ENCODE measurements around the gene SPNS2.
A peak's percentile ranks its signal among the peaks of the same experiment; 100 is the strongest.

The SPNS2 gene, protein sequence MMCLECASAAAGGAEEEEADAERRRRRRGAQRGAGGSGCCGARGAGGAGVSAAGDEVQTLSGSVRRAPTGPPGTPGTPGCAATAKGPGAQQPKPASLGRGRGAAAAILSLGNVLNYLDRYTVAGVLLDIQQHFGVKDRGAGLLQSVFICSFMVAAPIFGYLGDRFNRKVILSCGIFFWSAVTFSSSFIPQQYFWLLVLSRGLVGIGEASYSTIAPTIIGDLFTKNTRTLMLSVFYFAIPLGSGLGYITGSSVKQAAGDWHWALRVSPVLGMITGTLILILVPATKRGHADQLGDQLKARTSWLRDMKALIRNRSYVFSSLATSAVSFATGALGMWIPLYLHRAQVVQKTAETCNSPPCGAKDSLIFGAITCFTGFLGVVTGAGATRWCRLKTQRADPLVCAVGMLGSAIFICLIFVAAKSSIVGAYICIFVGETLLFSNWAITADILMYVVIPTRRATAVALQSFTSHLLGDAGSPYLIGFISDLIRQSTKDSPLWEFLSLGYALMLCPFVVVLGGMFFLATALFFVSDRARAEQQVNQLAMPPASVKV

DNA sequence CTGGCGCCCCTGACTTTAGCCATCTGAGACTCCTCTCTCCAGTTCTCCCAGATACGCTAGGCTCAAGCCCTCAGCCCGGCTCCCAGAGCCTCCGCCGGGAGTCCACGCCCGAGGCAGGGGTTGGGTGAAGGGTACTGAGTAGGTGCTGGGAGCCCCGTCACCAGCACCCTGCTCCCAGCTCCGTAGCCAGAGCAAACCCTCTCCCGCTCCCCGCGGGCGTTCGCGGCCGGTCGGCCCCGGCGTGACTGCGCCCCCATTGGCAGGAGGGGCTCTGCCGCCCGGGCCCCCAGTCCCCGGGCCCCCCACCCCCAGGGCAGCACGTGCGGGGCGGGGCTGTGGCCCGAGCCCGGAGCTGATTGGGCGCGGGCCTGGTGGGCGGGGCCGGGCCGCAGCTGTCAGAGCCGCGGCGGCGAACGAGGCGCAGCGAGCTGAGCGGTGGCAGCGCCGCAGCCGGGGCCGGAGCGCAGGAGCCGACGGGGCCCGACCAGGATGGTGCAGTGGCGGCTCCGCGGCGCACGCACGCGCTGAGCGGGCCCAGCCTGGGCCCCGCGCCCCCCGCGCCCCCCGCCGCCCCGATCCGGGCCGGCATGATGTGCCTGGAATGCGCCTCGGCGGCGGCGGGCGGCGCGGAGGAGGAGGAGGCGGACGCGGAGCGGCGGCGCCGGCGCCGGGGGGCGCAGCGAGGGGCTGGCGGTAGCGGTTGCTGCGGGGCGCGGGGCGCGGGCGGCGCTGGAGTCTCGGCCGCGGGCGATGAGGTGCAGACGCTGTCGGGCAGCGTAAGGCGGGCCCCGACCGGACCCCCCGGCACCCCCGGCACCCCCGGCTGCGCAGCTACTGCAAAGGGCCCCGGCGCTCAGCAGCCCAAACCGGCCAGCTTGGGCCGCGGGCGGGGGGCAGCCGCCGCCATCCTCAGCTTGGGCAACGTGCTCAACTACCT is at the start of gene SPNS2:
Gene SPNS2 (plus strand): TSS at position 421 of the 937 bp plus-strand sequence. CDS start 167 bp downstream, at position 588.
- DNase-seq, result peak; percentile 72

DNA sequence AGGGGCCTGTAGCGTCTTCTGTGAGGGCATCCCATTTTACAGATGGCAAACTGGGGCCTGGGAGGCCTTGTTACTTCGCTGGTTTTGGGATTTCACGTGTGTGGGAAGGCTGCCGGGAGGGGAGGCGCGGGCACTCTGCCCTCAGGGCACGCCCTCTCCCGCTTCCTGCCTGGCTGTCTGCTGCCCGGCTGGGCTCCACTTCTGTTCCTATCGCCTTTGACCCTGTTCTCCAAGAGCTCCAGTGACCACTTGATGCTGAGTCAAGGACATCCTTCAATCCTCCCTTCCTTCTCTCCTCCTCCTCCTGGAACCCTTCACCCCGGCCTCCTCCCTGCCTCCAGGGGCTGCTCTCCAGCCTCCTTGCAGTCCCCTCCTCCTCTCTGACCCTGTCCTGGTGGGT is 48.9 kb upstream of the SPNS2 start:
- no peak for DNase-seq

DNA sequence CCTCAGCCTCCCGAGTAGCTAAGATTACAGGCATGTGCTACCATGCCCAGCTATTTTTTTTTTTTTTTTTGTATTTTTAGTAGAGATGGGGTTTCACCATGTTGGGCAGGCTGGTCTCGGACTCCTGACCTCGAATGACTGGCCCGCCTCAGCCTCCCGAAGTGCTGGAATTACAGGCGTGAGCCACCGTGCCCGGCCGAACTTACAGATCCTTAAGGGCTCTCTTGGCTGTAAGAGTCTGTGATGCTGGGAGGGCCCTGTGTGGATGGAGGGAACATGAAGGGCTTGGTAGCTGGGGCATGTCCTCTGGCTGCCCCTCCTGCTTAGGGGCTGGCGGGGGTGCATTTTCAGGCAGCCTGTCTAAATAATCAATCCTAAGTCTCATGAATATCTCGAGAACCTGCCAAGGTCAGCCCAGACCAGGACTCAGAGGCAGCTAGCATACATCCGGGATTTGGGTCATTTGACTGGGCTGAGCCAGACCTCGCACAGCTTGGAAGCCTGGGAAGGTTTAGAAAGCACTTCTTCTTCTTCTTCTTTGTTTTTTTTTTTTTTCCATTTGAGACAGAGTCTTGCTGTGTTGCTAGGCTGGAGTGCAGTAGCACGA is 47.9 kb upstream of the SPNS2 start:
- DNase-seq, result no peak

DNA sequence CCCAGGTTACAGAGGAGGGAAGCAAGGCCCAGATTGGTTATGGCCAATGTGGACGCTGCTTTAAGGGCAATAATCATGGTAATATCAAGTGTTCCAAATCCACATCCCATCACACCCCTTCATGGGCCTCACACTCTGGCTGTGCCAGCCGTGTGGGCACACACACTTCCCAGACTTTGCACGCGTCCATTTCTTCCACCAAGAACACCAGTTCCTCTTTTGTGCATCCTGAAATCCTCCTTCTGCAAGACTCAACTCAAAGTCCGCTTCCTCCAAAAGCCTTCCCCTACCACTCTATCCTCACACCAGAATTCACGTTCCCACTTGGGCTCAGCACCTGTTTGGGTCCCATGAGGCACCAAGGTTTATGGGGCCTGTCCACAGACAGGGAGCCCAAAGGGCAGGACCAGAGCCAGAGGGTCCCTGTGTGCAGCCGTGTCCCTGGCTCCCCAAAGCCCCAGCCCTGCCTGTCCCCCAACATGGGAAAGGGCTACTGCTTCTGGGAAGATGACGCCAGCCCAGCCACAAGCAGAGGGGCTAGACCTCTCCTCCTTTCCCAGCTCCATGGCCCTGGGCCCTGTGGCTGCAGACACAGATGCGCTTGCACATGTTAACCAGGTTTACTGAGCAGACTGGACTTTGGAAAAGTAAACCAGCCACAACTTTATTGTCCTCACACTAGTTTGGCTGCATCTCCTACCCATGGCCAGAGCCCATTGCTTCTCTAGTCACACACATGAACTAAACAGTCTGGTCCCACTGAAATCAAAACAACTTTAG is 44.7 kb upstream of the SPNS2 start:
- DNase-seq, result no peak

DNA sequence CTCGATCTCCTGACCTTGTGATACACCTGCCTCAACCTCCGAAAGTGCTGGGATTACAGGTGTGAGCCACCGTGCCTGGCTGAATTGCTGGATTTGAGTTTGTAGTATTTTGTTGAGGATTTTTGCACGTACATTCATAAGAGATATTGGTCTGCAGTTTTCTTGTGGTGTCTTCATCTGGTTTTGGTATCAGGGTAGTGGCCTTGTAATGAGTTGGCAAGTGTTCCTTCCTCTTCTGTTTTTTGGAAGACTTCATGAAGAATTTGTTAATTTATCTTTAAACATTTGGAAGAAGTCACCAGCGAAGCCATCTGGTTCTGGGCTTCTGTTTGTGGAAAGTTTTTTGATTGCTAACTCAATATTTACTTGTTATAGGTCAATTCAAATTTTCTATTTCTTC is 38.0 kb upstream of the SPNS2 start:
- DNase-seq, result no peak

DNA sequence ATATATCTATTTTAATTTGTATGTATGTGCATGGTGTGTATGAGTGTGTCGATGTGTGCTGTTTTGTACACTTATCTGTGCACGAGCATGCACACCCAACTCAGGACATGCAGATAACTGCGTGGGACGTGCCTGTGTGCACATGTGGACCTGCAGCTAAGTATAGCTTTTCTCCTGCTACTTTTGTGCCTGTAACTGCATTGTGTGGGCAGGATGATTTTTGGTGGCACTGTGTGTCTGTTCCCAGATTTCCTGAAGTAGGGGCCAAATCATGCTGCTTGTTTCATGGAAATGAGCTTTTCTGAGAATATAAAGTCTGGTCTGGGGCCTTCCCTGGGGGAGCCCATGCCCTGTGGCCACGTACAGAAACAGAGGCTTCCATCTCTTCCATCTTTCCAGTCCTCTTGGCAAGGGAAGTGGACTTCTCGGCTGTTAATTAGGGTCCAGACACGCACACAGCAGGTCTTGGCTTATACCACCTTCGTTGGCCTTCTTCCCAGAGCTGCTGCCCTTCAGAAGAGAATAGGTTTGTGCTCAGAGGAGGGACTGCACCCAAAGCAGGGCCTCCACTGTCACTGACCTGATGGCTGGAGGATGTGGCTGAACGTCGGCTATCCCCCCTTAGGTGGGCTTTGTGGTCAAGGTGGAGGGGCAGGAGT is 34.7 kb upstream of the SPNS2 start:
- no peak for DNase-seq

DNA sequence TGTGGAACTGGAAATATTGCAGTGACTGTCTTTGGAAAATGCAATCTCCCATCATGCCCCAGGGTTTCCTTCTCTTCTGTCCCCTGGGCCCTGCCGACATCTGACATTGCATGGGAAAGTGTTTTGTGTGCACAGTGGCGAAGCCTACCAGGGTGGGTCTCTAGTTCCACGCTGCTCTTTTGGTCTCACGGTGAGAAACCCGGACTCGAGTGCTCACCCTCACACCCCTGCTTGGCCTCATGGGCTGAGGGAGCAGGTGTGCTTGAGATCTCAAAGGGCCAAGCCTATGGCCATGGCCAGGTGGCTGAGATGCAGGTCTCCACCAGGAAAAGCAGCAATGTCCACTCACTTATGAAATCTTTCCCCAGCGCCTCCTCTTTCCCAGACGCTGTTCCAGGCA is 32.9 kb upstream of the SPNS2 start:
- no peak for DNase-seq

DNA sequence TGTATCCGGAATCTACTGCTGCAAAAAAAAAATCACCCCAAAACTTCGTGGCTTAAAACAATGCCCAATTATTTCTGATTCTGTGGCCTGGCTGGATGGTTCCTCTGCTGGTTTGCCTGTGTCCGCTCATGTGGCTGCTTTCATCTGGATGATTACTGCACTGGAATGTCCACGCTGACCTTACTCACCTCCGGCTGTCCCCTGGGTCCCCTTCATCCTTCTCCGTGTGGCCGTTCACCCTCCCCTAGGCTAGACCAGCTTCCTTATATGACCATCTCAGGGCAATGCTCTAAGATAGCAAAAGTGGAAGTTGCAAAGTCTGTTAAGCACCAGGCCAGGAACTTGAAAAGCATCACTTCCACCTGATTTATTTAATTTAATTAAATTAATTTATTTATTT is 31.4 kb upstream of the SPNS2 start:
- no peak for DNase-seq

DNA sequence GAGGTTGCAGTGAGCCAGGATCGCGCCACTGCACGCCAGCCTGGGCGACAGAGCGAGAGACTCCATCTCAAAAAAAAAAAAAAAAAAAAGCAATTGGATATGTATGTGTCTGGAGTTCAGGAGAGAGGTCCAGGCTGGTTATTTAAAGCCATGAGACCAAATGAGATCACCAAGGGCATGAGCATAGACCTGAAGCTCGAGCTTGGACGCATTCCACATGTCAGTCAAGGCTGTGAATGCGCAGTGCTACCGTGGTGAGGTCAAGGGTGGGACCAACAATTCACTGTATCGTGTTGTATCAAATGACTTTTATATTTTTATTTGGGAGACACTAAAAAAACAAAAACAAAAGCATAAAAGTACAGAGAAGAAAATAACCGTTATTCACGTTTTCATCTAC is 29.1 kb upstream of the SPNS2 start:
- no peak for DNase-seq

DNA sequence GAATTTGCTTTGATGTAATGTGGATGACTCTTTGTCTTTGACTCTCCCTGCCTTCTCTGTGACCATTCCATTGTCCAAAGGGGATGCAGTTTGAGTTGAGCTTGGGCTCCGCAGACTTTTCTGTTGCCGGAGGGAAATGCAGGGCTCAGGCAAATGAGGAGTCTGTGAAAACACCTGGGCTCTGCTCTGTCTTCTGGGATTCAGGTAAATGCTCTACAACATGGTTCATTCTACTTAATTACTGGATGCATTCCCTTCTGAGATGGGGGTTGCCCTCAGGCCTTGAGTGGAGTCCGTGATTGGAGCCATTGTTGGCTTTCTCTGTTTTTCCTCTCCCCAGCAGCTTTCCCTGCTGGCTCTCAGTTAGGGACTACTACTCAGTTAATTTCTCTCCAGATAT is 26.4 kb upstream of the SPNS2 start:
- no peak for DNase-seq

DNA sequence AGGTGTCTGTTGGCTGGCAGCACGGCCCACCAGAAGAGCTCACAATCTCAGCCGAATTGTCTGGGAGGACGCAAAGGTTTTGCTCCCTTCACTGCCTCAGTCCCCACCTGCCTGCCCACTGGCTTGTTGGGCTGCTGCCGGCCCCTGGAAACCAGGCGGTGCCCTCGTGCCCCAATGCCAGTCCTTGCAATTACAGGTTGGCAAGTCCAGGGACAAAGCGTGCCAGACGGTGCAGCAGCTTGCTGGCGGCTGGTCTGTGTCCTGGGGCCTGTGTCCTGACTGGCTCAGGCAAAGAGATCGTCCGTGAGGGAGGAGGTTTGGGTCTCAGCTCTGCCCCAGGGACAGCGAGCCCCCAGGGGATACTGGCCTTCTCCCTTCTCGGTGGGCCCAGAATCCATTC is 24.6 kb upstream of the SPNS2 start:
- DNase-seq, result no peak

DNA sequence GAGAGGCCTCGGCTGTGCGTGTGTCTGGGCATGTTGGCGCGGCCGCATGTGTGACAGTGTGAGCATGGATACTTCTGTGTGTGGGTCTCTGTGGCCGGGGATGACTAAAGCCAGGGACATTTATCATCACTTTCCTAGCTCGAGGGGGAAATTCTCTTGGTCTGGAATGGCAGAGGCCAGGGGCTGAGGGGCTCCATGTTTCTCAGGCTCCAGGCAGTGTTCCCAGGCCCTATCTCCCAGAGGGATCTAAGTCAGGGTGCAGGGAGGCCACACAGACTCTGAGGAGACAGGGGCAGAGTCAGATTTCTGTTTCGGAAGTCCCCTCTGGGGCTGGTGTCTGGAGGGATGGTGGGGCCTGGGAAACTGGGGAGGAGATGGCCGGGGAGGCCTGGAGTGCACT is 23.7 kb upstream of the SPNS2 start:
- no peak for DNase-seq

DNA sequence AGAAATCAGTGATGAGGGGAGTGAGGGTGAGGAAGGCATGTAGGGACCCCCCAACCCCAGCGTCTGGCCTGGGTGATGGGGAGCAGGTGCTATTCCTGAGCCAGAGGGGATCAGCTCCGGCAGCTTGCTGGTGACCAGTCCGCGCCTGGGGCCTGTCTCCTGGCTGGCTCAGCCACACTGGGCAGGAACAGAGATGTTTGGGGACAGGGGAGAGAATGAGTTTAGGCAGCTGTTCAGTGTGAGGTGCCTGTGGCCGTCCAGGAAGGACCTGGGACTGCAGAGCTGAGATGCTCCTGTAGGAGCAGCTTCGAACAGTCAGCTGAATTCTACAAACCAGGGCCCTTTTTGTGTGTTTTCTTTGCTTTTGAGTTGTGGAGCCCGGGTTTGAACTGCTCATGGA is 23.2 kb upstream of the SPNS2 start:
- no peak for DNase-seq

DNA sequence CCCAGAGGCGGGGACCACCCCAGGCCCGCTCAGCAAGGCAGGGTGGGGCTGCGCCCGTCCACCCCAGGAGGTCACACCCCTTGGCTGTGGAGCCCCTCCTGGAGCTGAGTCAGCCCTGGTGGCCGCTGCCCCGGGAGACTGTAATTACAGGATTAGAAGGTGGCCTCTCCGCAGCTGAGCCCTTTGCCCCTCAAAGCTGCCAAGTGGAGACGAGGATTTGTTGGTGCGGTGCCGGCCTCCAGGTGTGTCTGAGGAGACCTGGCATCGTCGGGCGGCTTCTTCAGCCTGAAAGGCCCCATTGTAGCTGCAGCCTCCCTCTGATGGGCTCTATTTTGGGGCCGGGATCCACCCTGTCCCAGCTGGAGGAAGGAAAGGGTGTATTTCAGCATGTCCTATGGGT is 22.7 kb upstream of the SPNS2 start:
- no peak for DNase-seq

DNA sequence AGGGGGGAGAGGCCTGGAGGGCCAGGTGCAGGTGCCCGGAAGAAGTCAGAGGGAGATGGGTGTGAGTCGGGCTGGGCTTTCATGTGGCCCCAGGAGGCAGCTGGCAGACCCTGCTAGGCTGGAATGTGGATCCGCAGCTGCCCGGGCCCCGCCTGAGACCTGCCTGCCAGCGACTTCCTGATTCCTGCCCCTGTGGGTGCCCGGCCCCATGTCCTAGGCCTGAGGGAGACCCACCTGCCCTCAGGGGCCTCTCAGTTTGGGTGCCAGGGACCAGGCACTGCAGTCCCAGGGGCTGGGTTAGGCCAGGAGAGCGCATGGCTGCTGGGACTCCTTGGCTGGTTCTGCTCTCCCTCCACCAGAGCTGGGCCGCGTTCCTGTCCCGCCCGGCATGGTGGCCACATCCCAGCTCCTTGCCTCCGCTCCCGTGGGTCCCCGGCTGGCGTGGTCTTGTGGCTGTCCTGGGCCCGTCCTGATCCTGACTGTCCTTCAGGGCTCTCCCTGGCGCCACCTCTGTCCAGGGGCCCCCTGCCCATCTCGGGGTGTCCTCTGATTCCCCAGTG is 22.1 kb upstream of the SPNS2 start:
- DNase-seq, result peak; percentile 36

DNA sequence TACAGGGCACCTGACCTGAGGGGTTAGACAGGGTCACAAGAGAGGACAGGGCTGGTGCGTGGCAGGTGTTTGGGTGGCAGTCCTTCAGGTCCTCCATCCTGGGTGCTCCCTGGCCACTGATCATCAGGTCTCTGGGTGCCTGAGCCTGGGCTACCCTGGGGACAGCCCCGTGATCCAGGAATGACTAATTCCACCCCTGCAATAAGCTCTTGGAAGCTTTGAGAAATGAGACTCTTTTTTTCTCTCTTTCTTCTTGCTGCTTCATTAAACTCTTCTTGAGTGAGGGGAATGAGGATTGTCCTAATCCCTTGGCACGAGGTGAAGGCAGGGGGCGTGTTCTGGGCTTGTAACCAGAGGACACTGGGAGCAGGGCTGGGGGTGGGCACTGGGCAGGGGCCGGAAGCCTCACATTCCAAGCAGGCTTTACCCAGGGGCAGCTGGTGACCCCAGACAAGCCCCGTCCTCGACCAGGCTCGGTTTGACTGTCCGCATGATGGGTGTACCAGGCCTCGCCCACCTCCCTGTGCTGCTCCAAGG is 21.4 kb upstream of the SPNS2 start:
- no peak for DNase-seq

DNA sequence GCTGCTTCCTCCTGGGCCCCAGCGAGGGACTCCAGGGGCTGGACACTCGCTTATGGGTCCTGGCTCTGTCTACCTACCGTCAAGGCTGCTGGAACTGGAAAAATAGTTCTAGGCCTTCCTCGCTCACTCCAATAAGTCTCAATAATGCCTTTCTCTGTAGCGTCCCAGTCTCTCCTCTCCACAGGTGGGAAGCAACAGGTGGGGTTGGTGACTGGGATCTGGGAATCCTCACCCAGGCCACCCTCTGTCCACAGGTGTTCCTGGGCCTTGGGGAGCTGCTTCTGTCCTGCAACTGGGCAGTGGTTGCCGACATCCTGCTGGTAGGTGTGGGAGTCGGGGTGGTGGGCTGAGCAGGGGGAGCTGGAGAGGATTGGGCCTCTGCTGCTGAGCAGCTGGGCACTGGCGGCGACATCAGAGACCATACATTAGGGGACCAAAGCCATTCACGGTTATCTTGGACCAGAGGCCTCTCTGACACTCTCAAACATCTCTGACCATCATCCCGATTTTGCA is 20.3 kb upstream of the SPNS2 start:
- no peak for DNase-seq

DNA sequence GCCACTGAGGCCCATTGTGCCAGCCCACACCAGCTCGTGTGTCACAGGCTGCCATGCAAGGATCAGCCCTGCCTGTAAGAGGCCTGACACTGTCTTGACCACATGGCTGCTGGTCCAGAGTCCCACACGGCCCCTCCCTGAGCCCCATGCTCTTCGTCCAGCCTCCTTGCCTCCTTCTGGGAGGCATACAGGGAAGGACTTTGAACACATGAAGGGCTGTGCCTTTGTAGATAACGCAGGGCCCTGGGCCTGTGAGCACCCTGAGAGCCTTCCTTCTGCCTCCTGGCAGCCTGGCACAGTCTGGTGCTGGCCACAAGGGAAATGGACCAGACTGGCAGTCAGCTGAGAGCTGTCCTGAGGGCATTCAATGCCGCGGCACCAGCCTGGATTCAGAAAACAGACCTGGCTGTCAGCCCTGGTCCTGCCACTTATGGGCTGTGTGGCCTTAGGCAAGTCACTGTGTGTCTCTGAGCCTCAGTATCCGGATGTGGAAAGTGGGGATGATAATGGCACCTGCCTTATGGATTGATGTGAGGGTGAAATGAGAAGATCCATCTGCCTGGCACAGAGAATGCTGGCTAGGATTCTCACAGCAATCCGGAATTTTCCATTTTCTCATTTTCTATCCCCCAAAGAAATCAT is 19.2 kb upstream of the SPNS2 start:
- DNase-seq, result no peak

DNA sequence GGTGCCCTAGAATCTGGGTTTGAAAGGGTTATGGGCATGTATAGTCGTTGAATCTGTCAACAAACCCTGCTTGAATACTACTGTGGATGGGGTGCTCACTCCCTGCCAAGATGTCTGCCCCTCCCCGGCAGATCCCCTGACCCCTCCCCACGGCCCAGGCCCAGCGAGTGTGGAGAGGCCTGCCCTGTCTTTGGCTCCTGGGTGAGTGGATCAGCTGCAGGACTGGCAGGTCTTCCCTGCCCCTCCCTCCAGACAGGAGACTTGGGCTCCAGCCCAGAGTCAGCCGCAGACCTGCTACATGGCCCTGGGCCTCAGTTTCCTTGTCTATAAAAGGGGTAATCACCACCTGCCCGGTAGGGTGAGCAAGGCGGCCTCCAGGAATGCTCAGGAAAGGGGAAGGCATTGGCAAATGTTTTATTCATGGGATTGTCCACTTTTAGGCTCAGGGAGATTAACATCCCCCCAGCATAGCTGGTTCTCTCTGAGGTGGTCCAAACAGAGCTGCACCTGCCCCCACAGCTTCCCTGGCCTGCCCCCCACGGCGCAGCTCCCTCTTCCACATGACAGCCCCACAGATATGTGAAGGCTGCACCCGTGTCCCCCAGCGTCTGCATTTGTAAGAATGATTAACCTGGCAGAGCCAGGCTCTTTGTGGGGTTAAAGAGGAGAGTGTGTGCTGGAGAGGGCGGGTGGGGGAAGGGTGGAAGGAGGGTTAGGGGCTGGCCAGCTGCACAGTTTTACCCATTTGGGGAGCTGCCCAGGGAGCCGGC is 18.5 kb upstream of the SPNS2 start:
- no peak for DNase-seq

Measured in RPMI8226 (cell line).